H1 (cell line): ENCODE data around the gene C14orf93. TPM values are rescaled to one million over a fixed set of nuclear protein-coding genes. Genes with fewer than 3 reads are reported as not detected.

ENCODE experiments used
- CTCF ChIA-PET: fragments of 300-600 bp; sonication (Branson Sonifier 250); formaldehyde crosslinking; loops from one replicate; lab custom pipeline; 2021; ENCODE audit not compliant: partially characterized antibody; lab: Charles Lee
- POLR2A ChIA-PET: fragments of 300-600 bp; sonication (Branson Sonifier 250); formaldehyde crosslinking; loops from one replicate; lab custom pipeline; 2021; ENCODE audit warnings: inconsistent platforms; ENCODE audit not compliant: partially characterized antibody; lab: Charles Lee
- DNase-seq, 2 experiments: peaks; one replicate each; pipeline versions ENCODE4 v3.0.0 to v3.0.0-alpha.2; 2010 to 2022; ENCODE audit warnings: low spot score in 2 of 2, low read depth in 1 of 2, mixed read lengths in 1 of 2
- FAIRE-seq: peaks from 2 replicates; lab custom pipeline; 2011; peaks lifted over from hg19 to GRCh38; lab: Jason Lieb, UNC
- H2AFZ ChIP-seq: 2 replicates; pipeline ENCODE4 v1.8.1; 2012; ENCODE audit warnings: low read length, inconsistent platforms
- H2AK5ac ChIP-seq: 2 replicates; pipeline ENCODE4 v1.6.1; 2013; ENCODE audit warnings: low read depth, low read length
- H2BK120ac ChIP-seq: replicated peaks from 2 replicates; pipeline ENCODE3; 2013; ENCODE audit warnings: low read depth, low read length, inconsistent platforms
- H2BK12ac ChIP-seq: 2 replicates; pipeline ENCODE4 v1.6.1; 2013; ENCODE audit warnings: low read depth, low read length
- H2BK15ac ChIP-seq: 2 replicates; pipeline ENCODE4 v1.6.1; 2013; ENCODE audit warnings: low read length
- H2BK20ac ChIP-seq: 2 replicates; pipeline ENCODE4 v1.6.1; 2013; ENCODE audit warnings: low read length
- H2BK5ac ChIP-seq: 2 replicates; pipeline ENCODE4 v1.6.1; 2013; ENCODE audit warnings: low read depth, low read length
- H3K14ac ChIP-seq: 2 replicates; pipeline ENCODE4 v1.6.1; 2013; ENCODE audit warnings: inconsistent platforms; ENCODE audit not compliant: insufficient read length
- H3K18ac ChIP-seq: 2 replicates; pipeline ENCODE4 v1.6.1; 2013; ENCODE audit warnings: low read length; ENCODE audit errors: extremely low read depth
- H3K23ac ChIP-seq: 2 replicates; pipeline ENCODE4 v1.6.1; 2013; ENCODE audit warnings: inconsistent platforms; ENCODE audit not compliant: insufficient read length
- H3K23me2 ChIP-seq: 2 replicates; pipeline ENCODE4 v1.6.1; 2013; ENCODE audit warnings: low read depth, low read length
- H3K27ac ChIP-seq: 2 replicates; pipeline ENCODE4 v1.6.1; 2011; ENCODE audit warnings: low read depth, low read length, inconsistent platforms
- H3K27me3 ChIP-seq, 4 experiments: replicated peaks in 1 of 4; 1 replicate in 1 of 4; 2 replicates in 3 of 4; pipeline versions ENCODE4 v1.6.1 to v1.8.1; 2011 to 2013; ENCODE audit warnings: low read length in 3 of 4, mild to moderate bottlenecking in 3 of 4, inconsistent platforms in 2 of 4, mixed read lengths in 2 of 4, moderate library complexity in 1 of 4; ENCODE audit not compliant: control insufficient read depth in 3 of 4, insufficient read depth in 3 of 4; ENCODE audit errors: extremely low read depth in 1 of 4
- H3K36me3 ChIP-seq, 4 experiments: 2 replicates each; pipeline versions ENCODE4 v1.6.1 to v1.8.1; 2011 to 2013; ENCODE audit warnings: mild to moderate bottlenecking in 4 of 4, low read length in 3 of 4, moderate library complexity in 2 of 4, control low read depth in 1 of 4, inconsistent platforms in 1 of 4; ENCODE audit not compliant: insufficient read depth in 4 of 4, control insufficient read depth in 2 of 4
- H3K4ac ChIP-seq: replicated peaks from 2 replicates; pipeline ENCODE3; 2013; ENCODE audit warnings: low read length, low read depth, mixed read lengths, inconsistent platforms; ENCODE audit not compliant: insufficient read length
- H3K4me1 ChIP-seq, 4 experiments: replicated peaks in 1 of 4; 1 replicate in 1 of 4; 2 replicates in 3 of 4; pipeline versions ENCODE4 v1.6.1 to v1.8.1; 2011 to 2013; ENCODE audit warnings: low read length in 3 of 4, inconsistent platforms in 2 of 4, mixed read lengths in 1 of 4; ENCODE audit not compliant: insufficient read depth in 4 of 4, control insufficient read depth in 3 of 4
- H3K4me2 ChIP-seq, 2 experiments: 2 replicates each; pipeline versions ENCODE4 v1.6.1 to v1.8.1; 2011 to 2013; ENCODE audit warnings: low read depth in 2 of 2, low read length in 2 of 2, control low read depth in 1 of 2, inconsistent platforms in 1 of 2, mild to moderate bottlenecking in 1 of 2; ENCODE audit not compliant: insufficient read depth in 1 of 2
- H3K4me3 ChIP-seq, 4 experiments: fragments of 200-600, 300-600 bp in 1 of 4; sonication (generic), shearing (Covaris generic), sonication (Bioruptor Twin) in 1 of 4; 2 replicates each; pipeline versions ENCODE4 v1.5.1 to v1.8.1; 2011 to 2016; ENCODE audit warnings: low read length in 4 of 4, low read depth in 3 of 4, control low read depth in 2 of 4, inconsistent platforms in 2 of 4, mild to moderate bottlenecking in 2 of 4, mixed read lengths in 1 of 4, moderate library complexity in 1 of 4; ENCODE audit not compliant: insufficient read depth in 2 of 4; ENCODE audit errors: extremely low read depth in 1 of 4
- H3K56ac ChIP-seq: replicated peaks from 2 replicates; pipeline ENCODE3; 2013; ENCODE audit warnings: low read depth, mild to moderate bottlenecking, mixed read lengths, low read length, inconsistent platforms; ENCODE audit not compliant: insufficient read length
- H3K79me1 ChIP-seq: 2 replicates; pipeline ENCODE4 v1.6.1; 2013; ENCODE audit warnings: low read depth, low read length, control low read depth
- H3K79me2 ChIP-seq, 2 experiments: 2 replicates each; pipeline versions ENCODE4 v1.6.1 to v1.8.1; 2012 to 2013; ENCODE audit warnings: low read length in 2 of 2, mild to moderate bottlenecking in 2 of 2, inconsistent platforms in 1 of 2; ENCODE audit not compliant: insufficient read depth in 2 of 2, control insufficient read depth in 1 of 2
- H3K9ac ChIP-seq, 4 experiments: replicated peaks in 1 of 4; 1 replicate in 1 of 4; 2 replicates in 3 of 4; pipeline versions ENCODE4 v1.6.1 to v1.8.1; 2011 to 2013; ENCODE audit warnings: low read depth in 3 of 4, low read length in 3 of 4, control low read depth in 2 of 4, mild to moderate bottlenecking in 2 of 4, moderate library complexity in 2 of 4, inconsistent platforms in 1 of 4; ENCODE audit errors: extremely low read depth in 1 of 4
- H3K9me3 ChIP-seq, 2 experiments: 2 replicates each; pipeline versions ENCODE4 v1.6.1 to v1.8.1; 2012 to 2013; ENCODE audit warnings: mild to moderate bottlenecking in 2 of 2, moderate library complexity in 2 of 2, control low read depth in 1 of 2, inconsistent platforms in 1 of 2, low read depth in 1 of 2, low read length in 1 of 2, mixed read lengths in 1 of 2; ENCODE audit not compliant: insufficient read depth in 2 of 2
- H4K20me1 ChIP-seq, 2 experiments: replicated peaks in 1 of 2; 2 replicates each; pipeline versions ENCODE3 to v1.8.1; 2011 to 2013; ENCODE audit warnings: inconsistent platforms in 2 of 2, low read length in 2 of 2, mild to moderate bottlenecking in 1 of 2; ENCODE audit not compliant: insufficient read depth in 2 of 2, control insufficient read depth in 1 of 2
- H4K5ac ChIP-seq: 2 replicates; pipeline ENCODE4 v1.6.1; 2013; ENCODE audit warnings: low read length, low read depth, mixed read lengths, inconsistent platforms; ENCODE audit not compliant: insufficient read length
- H4K8ac ChIP-seq: 2 replicates; pipeline ENCODE4 v1.8.0; 2013; ENCODE audit warnings: mild to moderate bottlenecking, moderate library complexity, low read length, inconsistent platforms; ENCODE audit not compliant: insufficient read depth; ENCODE audit errors: extremely low read depth
- H4K91ac ChIP-seq: replicated peaks from 2 replicates; pipeline ENCODE3; 2013; ENCODE audit warnings: low read length, mixed read lengths, inconsistent platforms; ENCODE audit not compliant: insufficient read length
- BACH1 ChIP-seq: IDR thresholded peaks from 2 replicates; pipeline ENCODE4 v1.6.1; 2012; ENCODE audit warnings: low read length, improper control_type of control experiment
- CTBP2 ChIP-seq: IDR thresholded peaks from 2 replicates; pipeline ENCODE4 v1.7.0; 2011; ENCODE audit warnings: borderline replicate concordance, mild to moderate bottlenecking, moderate library complexity, mixed read lengths, low read length; ENCODE audit not compliant: insufficient read depth, insufficient read length
- EZH2 ChIP-seq: fragments of 200-600 bp; sonication (generic); IDR thresholded peaks from 2 replicates; pipeline ENCODE4 v1.7.1; 2012; ENCODE audit warnings: low read depth, mild to moderate bottlenecking, moderate library complexity, low read length, inconsistent platforms; ENCODE audit not compliant: severe bottlenecking
- KDM1A ChIP-seq: fragments of 200-600, 300-600 bp; sonication (generic); IDR thresholded peaks from 2 replicates; pipeline ENCODE4 v1.7.1; 2016; ENCODE audit warnings: mild to moderate bottlenecking, low read length, borderline replicate concordance
- NRF1 ChIP-seq: IDR thresholded peaks from 2 replicates; pipeline ENCODE4 v1.6.1; 2011; ENCODE audit warnings: mild to moderate bottlenecking, low read depth, low read length, improper control_type of control experiment
- PHF8 ChIP-seq: fragments of 200-600 bp; sonication (generic); conservative IDR thresholded peaks from 2 replicates; pipeline ENCODE4 v1.7.1; 2012; ENCODE audit warnings: low read depth, mild to moderate bottlenecking, inconsistent platforms, low read length, moderate library complexity
- SP4 ChIP-seq: IDR thresholded peaks from 2 replicates; pipeline ENCODE4 v1.6.1; 2012; ENCODE audit warnings: low read length, inconsistent platforms
- SRF ChIP-seq: IDR thresholded peaks from 2 replicates; pipeline ENCODE4 v1.6.1; 2011; ENCODE audit warnings: mild to moderate bottlenecking, low read depth, low read length, moderate library complexity
- USF2 ChIP-seq: IDR thresholded peaks from 2 replicates; pipeline ENCODE4 v1.6.1; 2011; ENCODE audit warnings: low read length, improper control_type of control experiment
- WGBS, 2 experiments: shearing (Covaris generic) in 1 of 2; methylation state at CpG; one replicate each; pipeline versions ENCODE4 v1.1.6 to v1.1.7; 2013 to 2015; ENCODE audit warnings: low lambda C conversion rate in 2 of 2, mixed read lengths in 2 of 2, inconsistent platforms in 1 of 2, low coverage in 1 of 2, missing lambda C conversion rate in 1 of 2; ENCODE audit not compliant: insufficient replicate concordance in 2 of 2, insufficient coverage in 1 of 2, insufficient read length in 1 of 2; ENCODE audit errors: extremely low coverage in 1 of 2, missing lambda C conversion rate in 1 of 2; 5-methylcytosine and 5-hydroxymethylcytosine counted together
- polyA plus RNA-seq, 7 experiments: library from polyadenylated mRNA; depleted of rRNA in 3 of 7; stranded (reverse) in 5 of 7; unstranded in 2 of 7; fragments of >200 nt in 5 of 7; fragments of 200-250 nt in 2 of 7; gene quantifications; 1 replicate in 5 of 7; 2 replicates in 1 of 7; 4 replicates in 1 of 7; pipeline versions ENCODE4 v1.2.1 to v1.2.3, GENCODE V29; 2011 to 2013; ENCODE audit warnings: missing spikeins in 2 of 7, mixed read lengths in 2 of 7
- total RNA-seq: library from RNA; stranded (reverse); fragmentation: NEBNext Ultra II Directional; extraction: Animal tissue kit (Norgen Biotek cat#: 25700); gene quantifications from 2 replicates; pipeline ENCODE4 v1.2.1, GENCODE V29; 2021

The C14orf93 gene
- total and polyA plus RNA-seq, 2 of the 8 experiments (the other 6 are each of a cell fraction or from before 2014, with no cell fraction given) = 7.8 to 8.2 TPM

GRCh38 chr14:23055147-23055550, 45.2 kb upstream of the C14orf93 start:
- Histone ChIP-seq H2BK5ac (no peak overlapping the region), H3K14ac (no peak overlapping the region), H4K8ac (no peak overlapping the region; the same call in 1 of the 2 replicates), H2BK12ac (no peak overlapping the region), H3K18ac (no peak overlapping the region), H3K4ac (no peak overlapping the region), H3K23ac (no peak overlapping the region), H2BK15ac (no peak overlapping the region), H3K4me3 (no peak overlapping the region), H3K4me2 (no peak overlapping the region; a peak in 1 of 4 replicates), H4K91ac (no peak overlapping the region), H3K4me1 (peaks cover 0 to 15% (median 4%) of the 10 kb centered on the region in 4 experiments; a peak in 4 of 7 replicates), H3K9me3 (no peaks in the 10 kb centered on the region), H4K20me1 (peaks cover 0 to 4% of the 10 kb centered on the region in 2 experiments), H2BK120ac (no peak overlapping the region), H2AK5ac (no peak overlapping the region), H3K79me1 (no peaks in the 10 kb centered on the region), H4K5ac (no peak overlapping the region), H3K56ac (no peak overlapping the region), H3K9ac (no peak overlapping the region), H3K79me2 (no peaks in the 10 kb centered on the region), H3K23me2 (peaks cover 12% of the 10 kb centered on the region), H2AFZ (no peak overlapping the region), H3K27me3 (no peaks in the 10 kb centered on the region; a peak in 1 of 7 replicates), H3K36me3 (peaks cover 2 to 13% (median 9%) of the 10 kb centered on the region in 4 experiments; a peak in 5 of 8 replicates), H2BK20ac (no peak overlapping the region), H3K27ac (no peak overlapping the region)
- CTCF ChIA-PET = interaction anchor here (0.6 to 29.2 kb wide), 25 partner anchors 12 to 290 kb away, joined by 3 to 785 read pairs (median 5); partner anchors contain the start of genes AJUBA and PSMB11
- 91% methylated on average over 12 of the region's 12 CpGs; no CpG with 5 or more reads in 1 of the 2 experiments for WGBS, 2 experiments
- no peak for DNase-seq
- POLR2A ChIA-PET = interaction anchor here (0.7 to 6.2 kb wide), 9 partner anchors 12 to 125 kb away, joined by 3 to 65 read pairs (median 7); partner anchors contain the start of genes ACIN1, AJUBA, PRMT5 and PSMB5
- FAIRE-seq = no peak
- TF ChIP-seq BACH1 (no peak), USF2 (no peak), EZH2 (no peak), PHF8 (no peak), SP4 (no peak), KDM1A (no peak), CTBP2 (no peak), SRF (no peak), NRF1 (no peak)
